ENCODE measurements around the gene MAGI2.

DNA sequence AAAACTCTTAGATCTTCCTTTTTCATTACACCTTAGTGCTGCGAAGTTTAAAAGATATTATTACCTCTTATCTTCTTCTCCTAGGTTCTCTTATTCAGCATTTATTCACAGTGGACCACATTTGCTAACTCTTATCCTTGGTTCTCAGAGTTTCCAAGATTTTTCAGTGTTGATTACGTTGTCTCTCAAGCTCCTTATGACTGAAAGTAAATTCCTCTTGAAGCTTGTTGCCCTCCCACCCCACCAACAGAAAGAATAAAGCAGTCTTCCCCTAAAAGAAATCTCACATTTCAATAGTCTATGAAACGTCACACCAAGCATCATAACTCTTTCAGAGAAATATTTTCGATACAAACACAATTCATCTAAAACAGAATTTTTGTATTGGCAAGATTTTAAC is 362.5 kb downstream of the MAGI2 start:
- TF ChIP-seq, protein P1, sequence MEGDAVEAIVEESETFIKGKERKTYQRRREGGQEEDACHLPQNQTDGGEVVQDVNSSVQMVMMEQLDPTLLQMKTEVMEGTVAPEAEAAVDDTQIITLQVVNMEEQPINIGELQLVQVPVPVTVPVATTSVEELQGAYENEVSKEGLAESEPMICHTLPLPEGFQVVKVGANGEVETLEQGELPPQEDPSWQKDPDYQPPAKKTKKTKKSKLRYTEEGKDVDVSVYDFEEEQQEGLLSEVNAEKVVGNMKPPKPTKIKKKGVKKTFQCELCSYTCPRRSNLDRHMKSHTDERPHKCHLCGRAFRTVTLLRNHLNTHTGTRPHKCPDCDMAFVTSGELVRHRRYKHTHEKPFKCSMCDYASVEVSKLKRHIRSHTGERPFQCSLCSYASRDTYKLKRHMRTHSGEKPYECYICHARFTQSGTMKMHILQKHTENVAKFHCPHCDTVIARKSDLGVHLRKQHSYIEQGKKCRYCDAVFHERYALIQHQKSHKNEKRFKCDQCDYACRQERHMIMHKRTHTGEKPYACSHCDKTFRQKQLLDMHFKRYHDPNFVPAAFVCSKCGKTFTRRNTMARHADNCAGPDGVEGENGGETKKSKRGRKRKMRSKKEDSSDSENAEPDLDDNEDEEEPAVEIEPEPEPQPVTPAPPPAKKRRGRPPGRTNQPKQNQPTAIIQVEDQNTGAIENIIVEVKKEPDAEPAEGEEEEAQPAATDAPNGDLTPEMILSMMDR (IDR thresholded peaks at IDR 0.05; ENCODE audit: insufficient read depth, low read length, poor library complexity, severe bottlenecking) = no peak
- no peak for TF ChIP-seq EZH2phosphoT487 (conservative IDR thresholded peaks at IDR 0.05; ENCODE audit: low read length)
